ENCODE data around the gene INVS. TPM values are rescaled to one million over a fixed set of nuclear protein-coding genes. Genes with fewer than 3 reads are reported as not detected.

The INVS gene
- total and polyA plus RNA-seq, 2 experiments from 2014 or later, result 4.1 to 8.7 TPM

- no peak overlapping the region for H3K27ac Mint-ChIP-seq
- Histone ChIP-seq H3F3A (replicated peaks; ENCODE audit: low read depth) (no peaks in the 10 kb centered on the region), H3K4me3 (no peak overlapping the region), H3K4me2 (no peak overlapping the region), H4K20me1 (replicated peaks; ENCODE audit: insufficient read depth) (no peaks in the 10 kb centered on the region), H3K27ac (ENCODE audit: low read depth) (no peak overlapping the region), H3K9me2 (ENCODE audit: insufficient read depth) (no peaks in the 10 kb centered on the region), H3K36me3 (ENCODE audit: insufficient read depth) (no peaks in the 10 kb centered on the region), H3K79me2 (replicated peaks; ENCODE audit: insufficient read depth) (no peaks in the 10 kb centered on the region), H3K4me1 (ENCODE audit: insufficient read depth) (peaks cover 5% of the 10 kb centered on the region; the same call in 1 of the 2 replicates), H2AFZ (no peak overlapping the region), H3K27me3 (ENCODE audit: insufficient read depth) (no peaks in the 10 kb centered on the region)
- no peaks in the 10 kb centered on the region; the same call in 2 of the 3 replicates for H3K36me3 Mint-ChIP-seq (ENCODE audit: low read depth)
- H3K9me3 Mint-ChIP-seq, result no peaks in the 10 kb centered on the region
- no peaks in the 10 kb centered on the region for H3K27me3 Mint-ChIP-seq (ENCODE audit: insufficient read depth, low read depth, poor library complexity)
- DNase-seq (ENCODE audit: low spot score), result no peak
- no peak overlapping the region for H3K4me3 Mint-ChIP-seq
- peaks cover 5% of the 10 kb centered on the region; the same call in 2 of the 3 replicates for H3K4me1 Mint-ChIP-seq
- no peak for ATAC-seq
- TF ChIP-seq ZNF331 (CRISPR knock-in tag; IDR thresholded peaks at IDR 0.05; ENCODE audit: low read depth) (no peak), ZNF114 (CRISPR knock-in tag; IDR thresholded peaks at IDR 0.05) (no peak), CREB1 (CRISPR knock-in tag; IDR thresholded peaks at IDR 0.05; ENCODE audit: low read depth) (no peak), ZNF462 (CRISPR knock-in tag; IDR thresholded peaks at IDR 0.05) (no peak), JUNB (IDR thresholded peaks at IDR 0.05; ENCODE audit: unreplicated experiment) (no peak), STAT1 (IDR thresholded peaks at IDR 0.05; ENCODE audit: unreplicated experiment) (no peak), EZH2phosphoT487 (IDR thresholded peaks at IDR 0.05; ENCODE audit: unreplicated experiment) (no peak)
- TF ChIP-seq, protein P1, sequence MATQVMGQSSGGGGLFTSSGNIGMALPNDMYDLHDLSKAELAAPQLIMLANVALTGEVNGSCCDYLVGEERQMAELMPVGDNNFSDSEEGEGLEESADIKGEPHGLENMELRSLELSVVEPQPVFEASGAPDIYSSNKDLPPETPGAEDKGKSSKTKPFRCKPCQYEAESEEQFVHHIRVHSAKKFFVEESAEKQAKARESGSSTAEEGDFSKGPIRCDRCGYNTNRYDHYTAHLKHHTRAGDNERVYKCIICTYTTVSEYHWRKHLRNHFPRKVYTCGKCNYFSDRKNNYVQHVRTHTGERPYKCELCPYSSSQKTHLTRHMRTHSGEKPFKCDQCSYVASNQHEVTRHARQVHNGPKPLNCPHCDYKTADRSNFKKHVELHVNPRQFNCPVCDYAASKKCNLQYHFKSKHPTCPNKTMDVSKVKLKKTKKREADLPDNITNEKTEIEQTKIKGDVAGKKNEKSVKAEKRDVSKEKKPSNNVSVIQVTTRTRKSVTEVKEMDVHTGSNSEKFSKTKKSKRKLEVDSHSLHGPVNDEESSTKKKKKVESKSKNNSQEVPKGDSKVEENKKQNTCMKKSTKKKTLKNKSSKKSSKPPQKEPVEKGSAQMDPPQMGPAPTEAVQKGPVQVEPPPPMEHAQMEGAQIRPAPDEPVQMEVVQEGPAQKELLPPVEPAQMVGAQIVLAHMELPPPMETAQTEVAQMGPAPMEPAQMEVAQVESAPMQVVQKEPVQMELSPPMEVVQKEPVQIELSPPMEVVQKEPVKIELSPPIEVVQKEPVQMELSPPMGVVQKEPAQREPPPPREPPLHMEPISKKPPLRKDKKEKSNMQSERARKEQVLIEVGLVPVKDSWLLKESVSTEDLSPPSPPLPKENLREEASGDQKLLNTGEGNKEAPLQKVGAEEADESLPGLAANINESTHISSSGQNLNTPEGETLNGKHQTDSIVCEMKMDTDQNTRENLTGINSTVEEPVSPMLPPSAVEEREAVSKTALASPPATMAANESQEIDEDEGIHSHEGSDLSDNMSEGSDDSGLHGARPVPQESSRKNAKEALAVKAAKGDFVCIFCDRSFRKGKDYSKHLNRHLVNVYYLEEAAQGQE (IDR thresholded peaks at IDR 0.05; ENCODE audit: unreplicated experiment), result no peak
- TF ChIP-seq, protein P2, sequence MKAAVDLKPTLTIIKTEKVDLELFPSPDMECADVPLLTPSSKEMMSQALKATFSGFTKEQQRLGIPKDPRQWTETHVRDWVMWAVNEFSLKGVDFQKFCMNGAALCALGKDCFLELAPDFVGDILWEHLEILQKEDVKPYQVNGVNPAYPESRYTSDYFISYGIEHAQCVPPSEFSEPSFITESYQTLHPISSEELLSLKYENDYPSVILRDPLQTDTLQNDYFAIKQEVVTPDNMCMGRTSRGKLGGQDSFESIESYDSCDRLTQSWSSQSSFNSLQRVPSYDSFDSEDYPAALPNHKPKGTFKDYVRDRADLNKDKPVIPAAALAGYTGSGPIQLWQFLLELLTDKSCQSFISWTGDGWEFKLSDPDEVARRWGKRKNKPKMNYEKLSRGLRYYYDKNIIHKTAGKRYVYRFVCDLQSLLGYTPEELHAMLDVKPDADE (IDR thresholded peaks at IDR 0.05), result no peak
These were observed 26.9 kb downstream of the INVS start for GRCh38 chr9:100125910-100126309.

All from GM23338 (cell line).